HG02623 (cell line): ENCODE results near the gene ADNP.
"Not testable (repeated sequence)": the region's sequence is repeated elsewhere in the genome, so short reads cannot be mapped to it uniquely, and the experiment has no call there.

Source experiments
- ATAC-seq: cut with Tn5 transposase; IDR thresholded peaks from one replicate; pipeline ENCODE4 v1.9.1; 2021; ENCODE audit warnings: moderate library complexity; ENCODE audit not compliant: unreplicated experiment

ADNP gene

DNA sequence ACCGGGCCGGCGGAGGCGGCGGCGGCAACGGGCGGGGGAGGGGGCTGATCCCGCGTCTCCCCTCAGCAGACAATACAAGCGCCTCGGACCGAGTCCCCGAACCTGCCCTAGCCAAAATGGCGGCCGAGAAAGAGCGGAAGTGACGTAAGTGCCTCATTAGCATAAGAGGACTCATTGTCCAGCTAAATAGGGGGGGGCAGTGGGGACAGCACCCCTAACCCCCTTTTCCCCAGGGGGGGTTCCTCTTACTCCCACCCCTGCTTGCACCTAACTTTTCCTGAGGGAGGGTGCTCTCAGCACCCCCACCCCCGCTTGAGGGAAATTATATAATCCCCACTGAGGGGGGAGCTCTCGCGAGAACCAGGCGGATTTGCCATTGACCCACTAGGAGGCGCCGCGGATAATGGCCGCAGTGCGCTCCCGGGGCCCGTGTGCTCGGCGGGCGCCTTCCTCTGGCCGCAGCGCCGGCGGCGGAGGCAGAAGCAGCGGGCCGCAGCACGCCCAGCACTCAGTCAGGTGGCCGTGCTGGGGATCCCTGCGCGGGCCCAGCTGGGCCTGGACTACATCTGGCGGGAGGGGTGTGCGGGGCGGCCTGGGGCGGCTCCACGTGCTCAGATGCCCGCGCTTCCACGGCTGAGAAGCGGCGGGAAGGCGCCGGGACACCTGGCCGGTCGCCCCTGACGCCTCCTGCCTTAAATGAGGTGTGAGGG, at the start of gene ADNP:
ADNP (minus strand) TSS at position 132 of the 710 bp plus-strand sequence. CDS start 27,441 bp downstream, outside the sequence.
- ATAC-seq: peak; percentile 53

DNA sequence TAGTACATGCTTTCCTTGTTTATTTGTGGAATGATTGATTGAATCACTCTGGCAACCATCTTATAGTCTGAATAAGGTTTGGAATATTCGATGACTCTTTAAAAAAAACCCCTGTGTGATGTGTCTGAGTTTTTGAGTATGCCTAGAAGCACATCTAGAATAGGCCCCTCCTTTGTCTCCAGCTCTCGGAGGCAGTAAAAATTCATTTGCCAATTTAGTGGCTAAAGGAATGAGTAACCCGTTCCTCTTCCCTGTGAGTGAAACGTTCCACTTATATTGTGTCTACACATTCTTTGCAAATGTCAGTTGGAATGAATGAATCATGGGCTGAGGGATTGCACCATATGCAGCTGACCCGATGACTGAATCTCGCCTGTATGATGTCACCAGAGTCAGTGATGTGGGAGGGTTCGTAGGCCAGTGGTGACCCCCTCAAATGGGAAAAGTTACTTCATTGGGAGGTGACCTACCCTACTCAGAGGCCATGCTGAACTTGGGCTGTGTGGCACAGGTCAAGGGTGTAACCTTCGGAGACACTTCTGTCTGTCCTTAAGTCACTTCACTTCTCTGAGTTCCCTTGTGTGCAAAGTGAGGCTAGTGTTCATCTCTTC, 48.9 kb upstream of the ADNP start:
- no peak for ATAC-seq

DNA sequence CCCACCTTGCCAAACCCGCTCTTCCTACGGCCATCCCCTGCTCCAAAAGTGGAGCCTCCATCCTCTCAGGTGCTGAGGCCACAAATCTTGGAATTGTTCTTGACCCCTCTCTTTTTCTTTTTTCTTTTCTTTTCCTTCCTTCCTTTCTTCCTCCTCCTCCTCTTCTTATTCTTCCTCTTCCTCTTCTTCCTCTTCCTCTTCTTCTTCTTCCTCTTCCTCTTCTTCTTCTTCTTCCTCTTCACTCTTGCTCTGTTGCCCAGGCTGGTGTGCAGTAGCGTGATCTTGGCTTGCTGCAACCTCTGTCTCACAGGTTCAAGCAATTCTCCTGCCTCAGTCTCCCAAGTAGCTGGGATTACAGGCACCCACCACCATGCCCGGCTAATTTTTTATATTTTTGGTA, 47.3 kb upstream of the ADNP start:
- ATAC-seq: not testable (repeated sequence)

DNA sequence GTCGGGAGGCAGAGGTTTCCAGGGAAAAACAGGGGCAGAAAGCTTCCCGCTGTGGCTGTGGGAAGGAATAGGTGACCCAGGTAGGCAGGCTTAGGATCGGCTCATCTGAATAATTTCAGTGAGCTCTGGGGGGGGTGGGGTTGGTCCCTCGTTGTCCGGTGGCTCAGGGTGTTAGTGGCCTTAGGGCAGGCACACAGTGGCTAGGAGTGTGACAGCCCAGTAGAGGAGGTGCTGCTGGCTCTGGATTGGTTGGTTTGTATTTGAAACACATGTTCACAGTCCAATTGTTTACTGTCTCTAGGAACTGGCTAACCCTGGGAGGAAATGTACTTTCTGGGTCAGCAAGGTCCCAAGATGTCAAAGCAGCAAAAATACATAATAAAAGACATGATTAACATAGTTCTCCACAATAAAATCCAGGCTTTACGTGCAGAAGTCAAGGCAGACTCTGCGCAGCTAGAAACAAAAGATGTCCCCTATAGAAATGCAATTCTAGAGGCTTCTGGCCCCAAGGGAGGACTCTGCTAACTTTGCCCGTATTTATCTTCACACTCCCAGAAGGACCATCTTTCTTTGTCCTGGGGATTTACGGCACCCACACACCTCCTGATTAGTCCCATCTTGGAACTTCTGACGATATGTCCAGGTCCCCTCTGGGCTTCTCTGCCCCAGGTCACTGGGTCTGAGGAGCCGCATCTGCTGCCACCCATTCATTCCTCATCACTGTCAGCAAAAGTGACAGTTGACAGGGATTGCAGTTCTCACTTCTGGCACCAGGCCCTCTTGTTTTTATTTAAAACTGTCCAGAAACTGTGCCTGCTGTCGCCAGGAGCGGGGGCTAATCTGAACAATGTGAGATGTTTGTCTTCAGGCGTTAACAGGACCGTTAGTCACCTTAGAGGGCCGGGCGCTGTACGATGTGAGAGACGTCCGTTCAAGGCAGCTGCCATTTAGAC, 46.1 kb upstream of the ADNP start:
- no peak for ATAC-seq

DNA sequence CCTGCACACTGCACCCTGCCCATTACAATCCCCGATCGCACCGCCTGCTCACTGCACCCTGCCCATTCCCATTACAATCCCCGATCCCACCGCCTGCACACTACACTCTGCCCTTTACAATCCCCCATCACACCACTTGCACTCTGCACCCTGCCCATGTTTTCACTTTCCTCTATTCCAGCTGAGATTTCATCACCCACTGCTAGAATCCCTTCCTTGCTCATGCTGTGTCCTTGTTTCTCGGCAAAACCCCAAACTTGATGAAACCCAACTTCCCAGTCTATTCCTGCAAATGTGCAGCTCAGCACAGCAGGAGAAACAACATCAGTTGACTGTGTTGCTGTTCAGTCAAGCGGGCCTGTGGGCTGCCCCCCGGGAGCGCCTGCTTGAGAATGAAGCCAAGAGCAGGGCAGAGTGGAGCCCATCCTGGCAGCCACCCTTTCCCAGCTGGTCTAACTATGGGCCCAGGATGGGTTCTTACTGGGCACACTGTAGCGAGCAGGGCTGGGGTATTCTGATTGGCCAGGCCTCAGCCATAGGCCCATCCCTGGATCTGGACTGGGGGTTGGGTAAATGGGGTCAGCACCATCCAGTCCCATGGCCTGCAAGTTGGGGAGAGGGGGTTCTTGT, 44.6 kb upstream of the ADNP start:
- ATAC-seq: no peak

DNA sequence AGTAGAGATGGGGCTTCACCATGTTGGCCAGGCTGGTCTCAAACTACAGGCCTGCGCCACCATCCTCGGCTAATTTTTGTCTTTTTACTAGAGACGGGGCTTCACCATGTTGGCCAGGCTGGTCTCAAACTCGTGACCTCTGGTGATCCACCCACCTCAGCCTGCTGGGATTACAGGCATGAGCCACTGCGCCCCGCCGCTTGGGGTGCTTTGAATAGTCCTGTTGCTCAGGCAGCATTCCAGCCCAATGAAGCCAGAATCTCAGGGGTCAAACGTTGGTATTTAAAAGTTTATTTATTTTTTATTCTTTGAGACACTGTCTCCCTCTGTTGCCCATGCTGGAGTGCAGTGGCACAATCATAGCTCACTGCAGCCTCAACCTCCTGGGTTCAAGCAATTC, 38.7 kb upstream of the ADNP start:
- ATAC-seq: no peak

DNA sequence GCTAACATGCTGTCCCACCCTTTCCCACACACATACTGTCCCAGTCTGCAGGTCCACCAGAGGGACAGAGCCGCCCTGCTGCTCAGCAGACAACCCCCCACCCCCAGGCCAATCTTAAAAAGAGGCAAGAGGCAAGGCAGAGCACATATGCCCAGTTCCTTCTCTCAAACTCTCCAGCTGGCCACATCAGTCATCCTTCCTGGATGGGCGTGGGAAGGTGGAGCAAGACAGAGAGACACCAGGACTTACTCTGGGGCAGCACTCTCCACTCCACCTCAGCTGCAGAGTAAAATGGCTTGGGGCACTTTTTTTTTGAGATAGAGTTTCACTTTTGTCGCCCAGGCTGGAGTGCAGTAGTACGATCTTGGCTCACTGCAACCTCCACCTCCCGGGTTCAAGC, 38.2 kb upstream of the ADNP start:
- ATAC-seq: no peak

DNA sequence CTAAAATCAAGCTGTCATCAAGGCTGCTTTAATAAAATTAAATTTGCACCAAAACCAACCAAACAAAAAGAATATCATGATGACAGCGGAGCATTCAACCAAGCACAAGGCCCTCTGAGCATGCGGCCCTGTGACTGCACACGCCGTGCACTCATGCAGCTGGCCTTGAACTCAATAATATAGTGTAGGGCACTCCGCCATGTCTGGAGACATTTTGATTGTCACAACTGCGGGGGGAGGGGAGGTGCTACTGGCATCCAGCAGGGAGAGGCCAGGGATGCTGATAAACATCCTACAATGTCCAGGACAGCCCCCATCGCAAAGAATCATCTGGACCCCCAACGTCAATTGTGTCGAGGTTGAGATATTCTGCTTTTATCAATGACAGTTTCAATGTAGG, 37.1 kb upstream of the ADNP start:
- ATAC-seq: no peak

DNA sequence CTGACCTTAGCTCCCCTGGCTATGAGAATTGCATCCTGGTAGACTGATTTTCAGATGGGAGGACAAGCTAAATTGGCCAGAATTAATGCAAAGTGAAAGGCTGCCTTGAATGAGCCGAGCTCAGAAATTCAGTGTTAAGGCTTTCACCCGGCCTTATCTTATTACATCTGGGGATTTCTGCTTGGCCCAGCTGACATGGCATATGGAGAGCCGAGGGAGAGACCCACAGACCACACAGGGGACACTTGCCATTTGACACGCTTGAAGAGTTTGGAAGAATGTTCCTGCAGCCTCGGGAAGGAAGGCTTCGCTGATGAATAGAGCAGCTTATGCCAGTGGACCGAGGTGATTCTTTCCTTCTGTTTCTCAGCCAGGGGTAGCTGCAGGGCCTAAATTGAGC, 36.3 kb upstream of the ADNP start:
- no peak for ATAC-seq

DNA sequence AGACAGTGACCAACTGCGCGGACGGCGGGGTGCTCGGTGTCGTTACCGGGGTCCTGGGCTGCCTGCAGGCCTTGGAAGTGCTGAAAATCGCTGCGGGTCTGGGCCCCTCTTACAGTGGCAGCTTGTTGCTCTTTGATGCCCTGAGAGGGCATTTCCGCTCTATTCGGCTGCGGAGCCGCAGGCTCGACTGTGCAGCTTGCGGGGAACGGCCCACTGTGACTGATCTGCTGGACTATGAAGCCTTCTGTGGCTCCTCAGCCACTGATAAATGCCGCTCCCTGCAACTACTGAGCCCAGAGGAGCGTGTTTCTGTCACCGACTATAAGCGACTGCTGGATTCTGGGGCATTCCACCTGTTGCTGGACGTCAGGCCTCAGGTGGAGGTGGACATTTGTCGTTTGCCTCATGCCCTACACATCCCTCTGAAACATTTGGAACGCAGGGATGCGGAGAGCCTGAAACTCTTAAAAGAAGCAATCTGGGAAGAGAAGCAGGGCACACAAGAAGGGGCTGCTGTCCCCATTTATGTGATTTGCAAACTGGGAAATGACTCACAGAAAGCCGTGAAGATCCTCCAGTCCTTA, 28.4 kb upstream of the ADNP start:
- ATAC-seq: no peak

DNA sequence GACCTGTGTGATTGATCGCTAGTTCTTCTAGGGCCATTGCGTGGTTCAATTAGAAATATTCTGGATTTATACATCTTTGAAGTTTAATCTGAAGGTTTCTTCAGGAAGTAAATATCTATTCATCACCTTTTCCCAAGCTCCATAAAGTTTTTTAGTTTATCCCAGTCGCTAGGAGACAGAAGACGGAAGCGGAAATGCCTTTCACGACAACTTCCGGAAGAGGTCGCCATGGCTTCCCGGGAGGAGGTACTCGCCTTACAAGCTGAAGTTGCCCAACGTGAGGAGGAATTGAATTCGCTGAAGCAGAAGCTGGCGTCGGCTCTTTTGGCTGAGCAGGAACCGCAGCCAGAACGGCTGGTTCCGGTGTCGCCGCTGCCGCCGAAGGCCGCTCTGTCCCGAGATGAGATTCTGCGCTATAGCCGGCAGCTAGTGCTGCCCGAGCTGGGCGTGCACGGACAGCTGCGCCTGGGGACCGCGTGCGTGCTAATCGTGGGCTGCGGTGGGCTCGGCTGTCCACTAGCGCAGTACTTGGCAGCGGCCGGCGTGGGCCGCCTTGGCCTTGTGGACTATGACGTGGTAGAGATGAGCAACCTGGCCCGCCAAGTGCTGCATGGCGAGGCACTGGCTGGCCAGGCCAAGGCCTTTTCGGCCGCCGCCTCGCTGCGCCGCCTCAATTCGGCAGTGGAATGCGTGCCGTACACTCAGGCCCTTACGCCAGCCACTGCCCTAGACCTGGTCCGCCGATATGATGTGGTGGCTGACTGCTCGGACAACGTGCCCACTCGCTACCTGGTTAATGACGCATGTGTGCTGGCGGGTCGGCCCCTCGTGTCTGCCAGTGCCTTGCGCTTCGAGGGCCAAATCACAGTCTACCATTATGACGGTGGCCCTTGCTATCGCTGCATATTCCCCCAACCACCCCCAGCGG, 27.6 kb upstream of the ADNP start, which contains the start of gene MOCS3:
MOCS3 (plus strand) TSS at position 204 of the 928 bp plus-strand sequence; CDS start at position 229, 25 bp downstream.
- ATAC-seq: peak; percentile 69

DNA sequence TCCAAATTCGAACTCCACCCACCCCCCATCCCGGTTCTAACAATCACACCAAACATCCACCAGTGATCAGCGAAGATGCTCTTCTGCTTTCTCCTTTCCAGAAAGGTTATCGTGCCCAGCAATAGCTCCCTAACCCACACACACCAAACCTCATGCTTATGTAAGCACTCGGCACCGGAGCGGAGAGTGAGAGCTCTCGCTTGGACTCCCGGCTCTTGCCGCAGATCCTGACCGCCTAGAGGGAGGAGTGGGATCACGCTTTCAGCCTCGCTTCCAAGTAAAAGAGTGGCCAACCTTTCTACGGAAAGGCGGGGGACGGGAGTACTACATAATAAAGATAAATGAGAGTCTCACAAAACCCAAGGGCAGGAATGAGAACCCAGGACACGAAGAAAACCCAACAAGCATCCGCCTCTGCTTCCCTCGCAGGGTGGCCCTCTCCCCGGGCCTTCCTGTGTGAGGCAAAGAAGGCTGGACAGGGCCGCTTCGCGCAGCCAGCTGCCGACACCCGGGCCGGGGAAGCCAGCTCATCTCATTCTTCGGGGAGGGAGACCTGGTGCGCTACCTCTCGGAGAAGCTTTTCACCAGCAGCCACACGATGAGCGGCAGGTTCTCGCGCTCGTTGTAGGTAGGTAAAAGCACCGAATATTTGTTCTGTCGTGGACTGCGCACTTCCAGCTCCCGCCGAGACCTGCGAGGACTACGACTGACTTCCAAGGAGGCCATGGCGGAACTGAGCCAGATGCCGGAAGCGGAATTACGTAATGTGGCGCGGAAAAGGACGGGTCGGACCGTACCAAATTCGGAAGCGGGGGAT, 26.8 kb upstream of the ADNP start, which contains the start of gene DPM1:
DPM1 (minus strand) TSS at position 735 of the 817 bp plus-strand sequence; CDS start at position 726, 9 bp downstream.
- peak; percentile 67 for ATAC-seq

DNA sequence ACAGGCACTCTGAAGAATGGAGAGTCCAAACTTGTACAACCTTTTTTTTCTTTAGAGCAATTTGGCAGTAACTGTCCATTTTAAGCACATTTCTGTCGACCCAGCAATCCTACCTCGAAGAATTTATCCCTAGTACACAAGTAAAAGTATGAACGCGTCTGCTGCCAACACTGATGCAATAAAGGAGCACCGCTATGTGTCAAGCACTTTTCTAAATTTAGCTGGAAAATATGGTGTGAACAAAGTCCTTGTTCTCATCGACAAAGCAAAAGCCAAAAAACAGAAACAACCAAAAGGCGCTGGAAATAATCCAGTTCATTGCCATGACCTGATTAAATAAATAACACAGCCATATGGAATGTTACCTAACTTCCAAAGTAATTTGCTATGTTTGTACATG, 26.0 kb upstream of the ADNP start:
- no peak for ATAC-seq

DNA sequence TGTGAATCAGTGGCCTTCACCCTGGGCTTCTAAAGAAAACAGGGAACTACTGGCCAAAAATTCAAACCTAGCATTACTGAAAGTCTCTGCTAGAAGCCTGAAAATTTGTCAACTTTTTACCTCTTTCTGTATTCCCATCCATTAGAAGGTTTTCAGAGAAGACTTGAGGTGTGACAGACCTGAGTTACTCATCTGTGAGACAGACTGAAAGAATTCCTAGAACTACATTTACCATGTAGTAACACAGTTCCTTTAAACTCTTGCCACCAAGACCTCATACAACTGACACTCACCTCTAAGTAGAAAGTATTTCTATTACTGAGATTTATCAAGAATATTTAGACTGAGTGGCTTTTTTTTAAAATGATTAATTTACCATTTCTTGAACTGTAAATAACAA, 22.6 kb upstream of the ADNP start:
- no peak for ATAC-seq

DNA sequence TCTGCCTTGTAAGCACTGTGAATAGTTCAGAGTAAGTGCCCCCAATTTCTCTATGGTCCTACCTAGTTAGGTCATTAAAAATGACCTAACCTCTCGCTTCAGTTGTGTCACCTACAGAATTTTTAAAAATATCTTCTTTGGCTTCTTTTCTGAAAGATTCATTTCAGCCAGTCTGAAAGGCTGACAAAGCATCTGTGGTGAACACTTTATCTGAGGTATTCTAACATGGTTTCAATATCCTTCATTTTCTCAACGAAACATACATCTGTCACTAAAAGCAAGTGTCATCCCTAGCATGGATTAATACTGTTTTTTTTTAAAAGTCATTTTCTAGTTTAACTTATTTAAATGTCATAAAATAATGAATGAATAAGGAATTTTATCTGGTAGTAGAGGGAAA, 22.0 kb upstream of the ADNP start:
- ATAC-seq: no peak

DNA sequence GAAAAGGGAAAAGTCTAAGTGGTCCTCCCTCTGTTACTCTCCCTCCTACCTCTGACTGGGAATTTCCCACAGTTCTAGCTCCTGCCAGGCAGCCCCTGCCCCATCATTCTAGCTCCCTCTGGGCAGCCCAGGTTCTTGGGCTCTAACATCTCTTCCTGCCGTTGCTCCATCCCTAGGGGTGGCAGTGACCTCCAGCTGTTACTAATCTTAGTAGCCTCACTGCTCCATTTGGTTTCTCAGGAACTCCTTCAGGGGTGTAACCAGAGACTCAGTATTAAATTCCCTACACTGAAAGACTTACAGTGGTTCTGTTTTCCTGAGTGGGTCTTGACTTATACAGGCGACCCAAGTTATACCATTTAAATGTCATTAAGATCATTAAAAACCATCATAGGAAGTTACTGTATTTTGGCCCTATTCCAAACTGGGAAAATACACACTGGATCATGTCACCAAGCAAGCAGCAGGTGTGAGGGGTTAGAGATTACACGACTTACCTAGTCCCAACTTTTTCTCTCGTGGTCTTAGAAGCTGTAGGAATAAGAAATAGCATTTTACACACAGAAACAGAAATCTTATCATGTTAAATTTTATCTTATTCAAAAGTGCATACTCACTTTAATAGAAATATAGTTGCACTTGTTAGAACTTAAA, 17.0 kb upstream of the ADNP start:
- no peak for ATAC-seq

DNA sequence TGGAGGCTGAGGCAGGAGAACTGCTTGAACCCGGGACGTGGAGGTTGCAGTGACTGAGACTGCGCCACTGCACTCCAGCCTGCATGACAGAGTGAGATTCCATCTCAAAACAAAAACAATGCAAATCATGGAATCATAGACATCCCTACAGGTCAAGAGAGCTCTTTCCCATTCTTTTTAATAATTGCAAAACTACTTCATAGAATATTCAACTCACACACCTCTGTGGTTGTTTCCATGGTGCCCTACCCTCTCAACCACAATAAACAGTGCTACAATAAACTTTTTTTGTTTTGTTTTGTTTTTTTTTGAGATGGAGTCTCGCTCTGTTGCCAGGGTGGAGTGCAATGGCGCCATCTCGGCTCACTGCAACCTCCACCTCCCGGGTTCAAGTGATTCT, 11.8 kb upstream of the ADNP start:
- ATAC-seq: no peak

DNA sequence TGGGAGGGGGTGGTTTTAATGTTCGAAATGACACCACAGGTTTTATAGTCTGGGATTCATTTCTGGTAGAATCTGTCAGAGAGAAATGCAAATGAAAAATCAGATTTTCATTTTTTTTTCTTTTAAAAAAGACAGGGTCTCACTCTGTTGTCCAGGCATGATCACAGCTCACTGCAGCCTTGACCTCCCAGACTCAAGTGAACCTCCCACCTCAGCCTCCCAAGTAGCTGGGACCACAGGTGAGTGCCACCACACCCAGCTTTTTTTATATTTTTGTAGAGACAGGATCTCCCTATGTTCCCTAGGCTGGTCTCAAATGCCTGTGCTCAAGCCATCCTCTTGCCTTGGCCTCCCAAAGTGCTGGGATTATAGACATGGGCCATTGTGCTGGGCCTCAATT, 2.4 kb upstream of the ADNP start:
- no peak for ATAC-seq
